Heart right ventricle (tissue), 16 donors: ENCODE results near the gene SLC19A3. TPM values are rescaled to one million over a fixed set of nuclear protein-coding genes. Genes with fewer than 3 reads are reported as not detected.

ENCODE experiments used
- ATAC-seq, 8 donors: fragments of 200-7000 bp; cut with Tn5 transposase; one replicate each; pipeline ENCODE4 v1.9.1; 2020; ENCODE audit warnings: mild to moderate bottlenecking in 8 of 8, moderate library complexity in 8 of 8, moderate number of reproducible peaks in 1 of 8
- DNase-seq, 2 donors: peaks; one replicate each; pipeline ENCODE4 v3.0.0-alpha.2; 2020
- H3K27ac ChIP-seq, 10 donors: fragments of 200-600 bp; sonication (generic) in 2 of 10; one replicate each; pipeline versions ENCODE4 v1.5.0 to v1.8.0; 2020 to 2022; ENCODE audit warnings: mild to moderate bottlenecking in 3 of 10
- H3K27me3 ChIP-seq, 7 donors: fragments of 200-600 bp; one replicate each; pipeline ENCODE4 v1.8.0; 2021 to 2022; ENCODE audit warnings: mild to moderate bottlenecking in 2 of 7
- H3K36me3 ChIP-seq, 9 donors: fragments of 200-600 bp; sonication (generic) in 1 of 9; one replicate each; pipeline versions ENCODE4 v1.5.0 to v1.8.0; 2020 to 2022; ENCODE audit warnings: mild to moderate bottlenecking in 2 of 9
- H3K4me1 ChIP-seq, 9 donors: fragments of 200-600 bp; sonication (generic) in 1 of 9; one replicate each; pipeline versions ENCODE4 v1.5.0 to v1.8.0; 2020 to 2022; ENCODE audit warnings: mild to moderate bottlenecking in 4 of 9
- H3K4me3 ChIP-seq, 10 donors: fragments of 200-600 bp; sonication (generic) in 2 of 10; one replicate each; pipeline versions ENCODE4 v1.5.0 to v1.8.0; 2020 to 2022; ENCODE audit warnings: mild to moderate bottlenecking in 7 of 10, moderate library complexity in 2 of 10
- H3K9me3 ChIP-seq, 11 donors: fragments of 200-600 bp in 10 of 11; sonication (generic) in 2 of 11; one replicate each; pipeline versions ENCODE4 v1.5.0 to v1.8.0; 2013 to 2022; ENCODE audit warnings: mild to moderate bottlenecking in 2 of 11, control low read depth in 1 of 11, moderate library complexity in 1 of 11
- CTCF ChIP-seq, 9 donors: fragments of 200-600 bp; sonication (generic) in 2 of 9; IDR thresholded peaks; one replicate each; pipeline versions ENCODE4 v1.5.0 to v1.8.0; 2021 to 2022; ENCODE audit warnings: antibody characterized with exemption in 9 of 9, mild to moderate bottlenecking in 5 of 9, moderate library complexity in 1 of 9
- WGBS, 2 donors: extraction: QIAGEN DNeasy Blood & Tissue Kit; methylation state at CpG; one replicate each; pipeline ENCODE4 v1.1.7; 2013; ENCODE audit warnings: inconsistent platforms in 1 of 2; 5-methylcytosine and 5-hydroxymethylcytosine counted together
- intact Hi-C, 10 donors: fragments of 100-400 bp; cut with DNase I; formaldehyde crosslinking; loops; one replicate each; pipeline versions ENCODE4 v1.11.1 to v1.14.2; 2022
- long read RNA-seq, 3 donors: library from polyadenylated mRNA; unstranded; transcript quantifications; one replicate each; pipeline ENCODE4 v2.0.0, GENCODE V29; 2020 to 2021
- polyA plus RNA-seq, 2 donors: library from polyadenylated mRNA; stranded (reverse); fragments of 200-250 nt; gene quantifications; one replicate each; pipeline ENCODE4 v1.2.3, GENCODE V29; 2013
- total RNA-seq, 10 donors: library from RNA; stranded (reverse); fragmentation: NEBNext Ultra II Directional in 3 of 10; extraction: Animal tissue kit (Norgen Biotek cat#: 25700) in 3 of 10; gene quantifications; one replicate each; pipeline versions ENCODE4 v1.2.1 to v1.2.4, GENCODE V29; 2021 to 2023
- donor health status: Arrhythmogenic right ventricular cardiomyopathy.
- donor health status: ischemic (EF 13 %, LVEDD 7.1; RV severe dilation, severe dysfunction).
- donor health status: healthy with polysubstance abuse.
- donor health status: DM: no; HTN: yes; CAD: no.
- donor health status: DM: no; HTN: no; CAD: no.
- donor health status: ischemic (EF 25% LVEDD 6.9; RV normal size, moderate dysfunction).
- donor health status: ischemic (EF 25% LVEDD 5.7; RV mildly dilated, moderate dysfunction).
- donor health status: healthy.
- donor health status: DM: yes; HTN: yes; CAD: no.
- donor health status: Ischemic cardiomyopathy.
- donor health status: ischemic (EF 35%, LVEDD 5.7; RV mildly dilated, moderate dysfunction).
- donor health status: nonischemic (EF 11% LVEDD 7.7; RV severe dilation, severe dysfunction).
- donor health status: DM: yes; HTN: yes; CAD: no.
- donor health status: PGD.
- donor health status: ischemic (EF 29% LVEDD 5.4; RV normal size, mild dysfunction).
- donor health status: nonischemic (EF 23%, LVEDD 6.1; RV moderate dilation, normal function).

SLC19A3 gene
- 1 to 10 TPM in 4 of 10 donors, under 1 TPM in 6; 0.13 to 4.5 (median 0.74) TPM for total RNA-seq
- polyA plus RNA-seq, result 1 to 10 TPM in 1 of 2 donors, under 1 TPM in 1; 0.81 to 2.3 TPM
- long read RNA-seq, donor 1, result 0 reads
- long read RNA-seq, donor 2, result 0 reads
- long read RNA-seq, donor 3, full-length matches to known transcripts, result 6 of 6 reads
- long read RNA-seq, donor 3, partial matches to known transcripts, result 0 of 6 reads
- long read RNA-seq, donor 3, other reads (novel, unspliced or antisense), result 0 of 6 reads

- ATAC-seq (peak; percentile 86 to 97 (median 92)), DNase-seq (peak; percentile 81 to 83)
- peaks cover 0 to 16% (median 11%) of the 10 kb centered on the region in 9 donors for H3K4me1 ChIP-seq
- peaks cover 0 to 18% (median 7%) of the 10 kb centered on the region in 7 donors for H3K27me3 ChIP-seq
- no peak for TF ChIP-seq CTCF (IDR thresholded peaks at IDR 0.05)
- no peaks in the 10 kb centered on the region for H3K9me3 ChIP-seq
- peak within 1 kb of the TSS in 9 of 10 donors; percentile 5 to 53 (median 46) for H3K4me3 ChIP-seq
- H3K36me3 ChIP-seq, result no peaks in the 10 kb centered on the region
- H3K27ac ChIP-seq, result peak within 1 kb of the TSS in 3 of 10 donors; percentile 19 to 68 (median 36)
- WGBS, 2 donors, result 4 to 6% methylated on average over 35 of the region's 35 CpGs
- intact Hi-C loops, result no loop called here
Observed at GRCh38 chr2:227717687-227718567, at the start of gene SLC19A3. TSS of gene SLC19A3 (minus strand) at chr2:227718028. CDS start at chr2:227702318, 15,710 bp downstream.

- intact Hi-C loops, result loop anchor here (1.0 to 10.0 kb wide), 16 partner anchors 104 to 632 kb away; partner anchors contain the start of gene AGFG1 (in 4 of the 10)
- Histone ChIP-seq H3K9me3 (no peaks in the 10 kb centered on the region), H3K27ac (peak overlapping the region in 6 of 10 donors; percentile 3 to 41 (median 22)), H3K4me1 (peaks cover 0 to 8% (median 5%) of the 10 kb centered on the region in 9 donors), H3K4me3 (no peak overlapping the region), H3K36me3 (no peaks in the 10 kb centered on the region), H3K27me3 (no peaks in the 10 kb centered on the region)
- DNase-seq, result peak; percentile 70 to 76
- TF ChIP-seq CTCF (IDR thresholded peaks at IDR 0.05), result peak; percentile 69 to 93 (median 87)
- ATAC-seq, result peak; percentile 90 to 99 (median 96)
- 20 to 23% methylated on average over 11 of the region's 11 CpGs for WGBS, 2 donors
Observed at GRCh38 chr2:227766373-227766883, 48.6 kb upstream of the SLC19A3 start.

GRCh38 chr2:227765788-227766372 lies 48.1 kb upstream of the SLC19A3 start:
- 43 to 47% methylated on average over 4 of the region's 4 CpGs for WGBS, 2 donors
- intact Hi-C loops, result loop anchor here (1.0 to 10.0 kb wide), 16 partner anchors 104 to 631 kb away; partner anchors contain the start of gene AGFG1 (in 4 of the 10)
- ATAC-seq (peak in 4 of 8 donors; percentile 24 to 57 (median 40)), DNase-seq (no peak)
- Histone ChIP-seq H3K27me3 (no peaks in the 10 kb centered on the region), H3K9me3 (no peaks in the 10 kb centered on the region), H3K4me1 (peaks cover 0 to 8% (median 5%) of the 10 kb centered on the region in 9 donors), H3K27ac (peak overlapping the region in 7 of 10 donors; percentile 3 to 41 (median 29)), H3K36me3 (no peaks in the 10 kb centered on the region), H3K4me3 (no peak overlapping the region)
- TF ChIP-seq CTCF (IDR thresholded peaks at IDR 0.05), result no peak
